ENCODE results near the gene MACO1. TPM values are rescaled to one million over a fixed set of nuclear protein-coding genes. Genes with fewer than 3 reads are reported as not detected.

Gene MACO1
- total RNA-seq, 1 donor from 2014 or later: 16.8 TPM

GRCh38 chr1:25523542-25523941 lies 92.8 kb downstream of the MACO1 start:
- no peak for DNase-seq (ENCODE audit: low read depth in 2 of 2)

- DNase-seq (ENCODE audit: low read depth in 2 of 2): no peak
Observed at GRCh38 chr1:25524568-25525360, 94.1 kb downstream of the MACO1 start.

- no peak for DNase-seq (ENCODE audit: low read depth in 2 of 2)
Observed at GRCh38 chr1:25525361-25525688, 94.6 kb downstream of the MACO1 start.

- DNase-seq (ENCODE audit: low read depth in 2 of 2): no peak
Observed at GRCh38 chr1:25526753-25527152, 96.1 kb downstream of the MACO1 start.

GRCh38 chr1:25527226-25527846 lies 96.6 kb downstream of the MACO1 start:
- DNase-seq (ENCODE audit: low read depth in 2 of 2): no peak

GRCh38 chr1:25527946-25528595 lies 97.4 kb downstream of the MACO1 start:
- DNase-seq (ENCODE audit: low read depth in 2 of 2): no peak

- DNase-seq (ENCODE audit: low read depth in 2 of 2): no peak
Observed at GRCh38 chr1:25528881-25529517, 98.3 kb downstream of the MACO1 start.

GRCh38 chr1:25529518-25530185 lies 99.0 kb downstream of the MACO1 start:
- DNase-seq (ENCODE audit: low read depth in 2 of 2): no peak

GRCh38 chr1:25530186-25531081 lies 99.7 kb downstream of the MACO1 start:
- no peak for DNase-seq (ENCODE audit: low read depth in 2 of 2)

GRCh38 chr1:25531082-25531461 lies 100.4 kb downstream of the MACO1 start:
- DNase-seq (ENCODE audit: low read depth in 2 of 2): no peak

GRCh38 chr1:25532970-25533369 lies 102.3 kb downstream of the MACO1 start:
- DNase-seq (ENCODE audit: low read depth in 2 of 2): no peak

- no peak for DNase-seq (ENCODE audit: low read depth in 2 of 2)
Observed at GRCh38 chr1:25533775-25534409, 103.2 kb downstream of the MACO1 start.

- no peak for DNase-seq (ENCODE audit: low read depth in 2 of 2)
Observed at GRCh38 chr1:25534410-25534788, 103.7 kb downstream of the MACO1 start.

- DNase-seq (ENCODE audit: low read depth in 2 of 2): no peak
Observed at GRCh38 chr1:25536124-25536523, 105.4 kb downstream of the MACO1 start.

GRCh38 chr1:25537153-25537831 lies 106.6 kb downstream of the MACO1 start:
- no peak for DNase-seq (ENCODE audit: low read depth in 2 of 2)

GRCh38 chr1:25538191-25538767 lies 107.6 kb downstream of the MACO1 start:
- no peak for DNase-seq (ENCODE audit: low read depth in 2 of 2)

GRCh38 chr1:25540750-25541342 lies 110.1 kb downstream of the MACO1 start:
- DNase-seq (ENCODE audit: low read depth in 2 of 2): peak in 1 of 2 donors; percentile 23

- DNase-seq (ENCODE audit: low read depth in 2 of 2): no peak
Observed at GRCh38 chr1:25541425-25541824, 110.7 kb downstream of the MACO1 start.
